ENCODE measurements around the gene LSAMP. TPM values are rescaled to one million over a fixed set of nuclear protein-coding genes. Genes with fewer than 3 reads are reported as not detected.

Gene LSAMP
- total and polyA plus RNA-seq, 2 donors (not counting 3 experiments of a cell fraction or from before 2014, with no cell fraction given): not detected

DNA sequence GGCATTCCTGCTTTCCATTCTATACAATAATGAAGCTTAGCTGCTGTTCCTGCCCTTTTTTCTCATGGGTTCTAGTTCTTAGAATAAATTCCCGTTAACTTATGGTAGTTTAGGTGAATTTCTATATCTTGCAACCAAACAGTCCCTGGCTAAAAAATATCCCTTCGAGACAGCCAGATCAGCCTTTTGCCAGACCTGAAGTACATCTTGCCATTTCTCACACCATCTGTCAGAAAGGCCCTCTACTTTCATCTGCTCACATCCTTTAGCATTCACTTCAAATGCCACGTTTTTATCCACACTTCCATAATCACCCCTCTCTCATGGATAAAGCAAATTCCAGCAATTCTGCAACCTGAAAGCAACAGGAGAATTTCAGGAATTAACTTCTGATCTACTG lies 676.6 kb downstream of the LSAMP start:
- H3K4me2 ChIP-seq (ENCODE audit: insufficient read depth, low read length): no peak overlapping the region
- ChIA-PET POLR2A (no interaction called here), CTCF (interaction anchor here (1.1 to 3.9 kb wide), 3 partner anchors 16 to 551 kb away, joined by 3 to 14 read pairs (median 4); no protein-coding TSS in a partner anchor)
- no peak overlapping the region for H3K4me3 ChIP-seq (replicated peaks in 1 of 3; ENCODE audit: insufficient read depth in 1 of 3, low read depth in 1 of 3, low read length in 3 of 3)
- dilution Hi-C loops (cut with MboI; ENCODE audit: extremely low pct_ligation_motif_present, low sequenced_read_pairs) (no loop called here), intact Hi-C loops (cut with micrococcal nuclease) (no loop called here)
- H2AFZ ChIP-seq (ENCODE audit: low read depth, low read length): no peak overlapping the region
- no peaks in the 10 kb centered on the region for H4K20me1 ChIP-seq (replicated peaks; ENCODE audit: control insufficient read depth, extremely low read depth, insufficient read depth, low read length)
- FAIRE-seq (no peak), DNase-seq (ENCODE audit: low read depth, low spot score) (no peak)
- peaks cover 2% of the 10 kb centered on the region for H3K4me1 ChIP-seq (ENCODE audit: control insufficient read depth, extremely low read depth, insufficient read depth, low read length)
- BruUV-seq (replicated peaks): no TSS peak
- H3K27ac ChIP-seq (ENCODE audit: insufficient read depth, low read depth, low read length): no peak overlapping the region
- H3K9me1 ChIP-seq (replicated peaks; ENCODE audit: control insufficient read depth, extremely low read depth, insufficient read depth, low read length): no peaks in the 10 kb centered on the region
- H3K9ac ChIP-seq (replicated peaks; ENCODE audit: extremely low read depth, insufficient read depth, low read length): no peak overlapping the region
- H3K9me3 ChIP-seq (replicated peaks; ENCODE audit: control insufficient read depth, insufficient read depth, low read length): no peaks in the 10 kb centered on the region
- TF ChIP-seq POLR2A (IDR thresholded peaks at IDR 0.05; ENCODE audit: low read depth, low read length): no peak
- TF ChIP-seq, protein P1, sequence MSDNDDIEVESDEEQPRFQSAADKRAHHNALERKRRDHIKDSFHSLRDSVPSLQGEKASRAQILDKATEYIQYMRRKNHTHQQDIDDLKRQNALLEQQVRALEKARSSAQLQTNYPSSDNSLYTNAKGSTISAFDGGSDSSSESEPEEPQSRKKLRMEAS (IDR thresholded peaks at IDR 0.05; ENCODE audit: insufficient read depth, insufficient read length): no peak
- no peak for TF ChIP-seq GATA2 (IDR thresholded peaks at IDR 0.05; ENCODE audit: insufficient read depth, insufficient read length, low read depth, low read length)
- no peak for TF ChIP-seq EZH2 (IDR thresholded peaks at IDR 0.05; ENCODE audit: borderline replicate concordance, low read depth, low read length, severe bottlenecking)
- no peaks in the 10 kb centered on the region for H3K79me2 ChIP-seq (ENCODE audit: control insufficient read depth, insufficient read depth, low read length)
- H3K27me3 ChIP-seq (ENCODE audit: control insufficient read depth in 2 of 2, insufficient read depth in 2 of 2, low read length in 2 of 2): peaks cover 0 to 7% of the 10 kb centered on the region in 2 experiments
- H3K36me3 ChIP-seq (ENCODE audit: control insufficient read depth in 2 of 2, extremely low read depth in 1 of 2, insufficient read depth in 2 of 2, low read length in 2 of 2): no peaks in the 10 kb centered on the region

DNA sequence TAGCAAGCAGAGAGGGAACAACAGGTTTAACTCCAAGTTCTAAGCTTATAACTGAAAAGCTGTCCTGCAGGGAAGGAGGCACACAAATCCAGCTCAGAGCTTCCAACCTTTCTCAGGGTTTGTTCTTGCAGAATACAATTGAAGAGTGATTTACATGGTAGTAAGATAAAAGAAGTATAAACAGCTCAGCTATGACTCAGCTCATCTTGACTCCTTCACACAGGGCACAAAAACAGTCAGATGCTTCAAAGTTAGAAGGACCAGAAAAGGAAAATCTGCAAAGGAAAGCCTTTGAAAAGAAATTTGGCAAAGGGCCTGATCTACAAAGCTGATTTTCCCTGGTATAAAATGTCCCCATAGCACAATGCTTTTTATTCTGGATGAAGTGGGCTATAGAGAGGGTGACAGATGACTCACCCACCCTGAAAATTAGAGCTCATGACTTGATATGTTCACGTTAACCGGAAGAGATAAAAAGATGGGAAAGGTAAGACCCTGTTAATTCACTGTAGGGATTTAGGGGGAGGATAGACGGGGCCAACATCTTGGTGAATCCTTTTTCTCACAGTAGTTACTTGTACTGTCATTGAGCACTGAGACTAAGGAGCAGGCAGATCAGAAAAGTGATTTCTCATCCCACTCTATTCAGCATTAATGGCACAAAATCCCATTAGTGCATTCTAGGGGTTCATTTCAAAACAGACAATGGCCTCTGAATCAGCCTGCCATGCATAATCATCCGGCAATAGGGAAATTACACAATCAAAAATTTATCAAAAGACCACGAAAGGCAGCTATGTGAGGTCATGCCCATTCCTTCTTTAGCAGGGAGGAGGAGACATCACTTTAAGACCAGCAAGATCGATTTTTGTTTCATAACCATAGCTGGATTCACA lies 678.5 kb downstream of the LSAMP start:
- Histone ChIP-seq H2AFZ (ENCODE audit: low read depth, low read length) (no peak overlapping the region), H3K27ac (ENCODE audit: insufficient read depth, low read depth, low read length) (no peak overlapping the region), H3K79me2 (ENCODE audit: control insufficient read depth, insufficient read depth, low read length) (no peaks in the 10 kb centered on the region), H3K9me1 (replicated peaks; ENCODE audit: control insufficient read depth, extremely low read depth, insufficient read depth, low read length) (no peaks in the 10 kb centered on the region), H4K20me1 (replicated peaks; ENCODE audit: control insufficient read depth, extremely low read depth, insufficient read depth, low read length) (no peaks in the 10 kb centered on the region), H3K4me1 (ENCODE audit: control insufficient read depth, extremely low read depth, insufficient read depth, low read length) (peaks cover 2% of the 10 kb centered on the region), H3K9me3 (replicated peaks; ENCODE audit: control insufficient read depth, insufficient read depth, low read length) (no peaks in the 10 kb centered on the region), H3K4me2 (ENCODE audit: insufficient read depth, low read length) (no peak overlapping the region), H3K36me3 (ENCODE audit: control insufficient read depth in 2 of 2, extremely low read depth in 1 of 2, insufficient read depth in 2 of 2, low read length in 2 of 2) (no peaks in the 10 kb centered on the region), H3K27me3 (ENCODE audit: control insufficient read depth in 2 of 2, insufficient read depth in 2 of 2, low read length in 2 of 2) (peaks cover 0 to 7% of the 10 kb centered on the region in 2 experiments), H3K4me3 (replicated peaks in 1 of 3; ENCODE audit: insufficient read depth in 1 of 3, low read depth in 1 of 3, low read length in 3 of 3) (no peak overlapping the region), H3K9ac (replicated peaks; ENCODE audit: extremely low read depth, insufficient read depth, low read length) (no peak overlapping the region)
- DNase-seq (ENCODE audit: low read depth, low spot score): no peak
- TF ChIP-seq FOS (IDR thresholded peaks at IDR 0.05; ENCODE audit: borderline replicate concordance, insufficient read depth, low read length) (peak; percentile 24), POLR2AphosphoS5 (IDR thresholded peaks at IDR 0.05; ENCODE audit: insufficient read depth, low read depth, low read length) (no peak), EZH2 (IDR thresholded peaks at IDR 0.05; ENCODE audit: borderline replicate concordance, low read depth, low read length, severe bottlenecking) (no peak)
- TF ChIP-seq, protein P1 (IDR thresholded peaks at IDR 0.05; ENCODE audit: insufficient read depth, insufficient read length): no peak
- FAIRE-seq: no peak
- CTCF ChIA-PET: interaction anchor here (0.5 to 3.9 kb wide), 4 partner anchors 8 to 48 kb away, joined by 3 to 14 read pairs (median 6); no protein-coding TSS in a partner anchor
- POLR2A ChIA-PET: no interaction called here
- BruUV-seq (replicated peaks): no TSS peak
- intact Hi-C loops (cut with micrococcal nuclease) (no loop called here), dilution Hi-C loops (cut with MboI; ENCODE audit: extremely low pct_ligation_motif_present, low sequenced_read_pairs) (no loop called here)
